ENCODE results near the gene TENM3. TPM values are rescaled to one million over a fixed set of nuclear protein-coding genes. Genes with fewer than 3 reads are reported as not detected.

The TENM3 gene
- total RNA-seq, 1 experiment from 2014 or later: 71.0 TPM

- TF ChIP-seq PREB (CRISPR knock-in tag; IDR thresholded peaks at IDR 0.05; ENCODE audit: borderline replicate concordance) (no peak), FOXK1 (CRISPR knock-in tag; IDR thresholded peaks at IDR 0.05) (no peak), ZNF416 (CRISPR knock-in tag; IDR thresholded peaks at IDR 0.05) (no peak), NFE2L1 (CRISPR knock-in tag; IDR thresholded peaks at IDR 0.05) (no peak), SMAD3 (CRISPR knock-in tag; IDR thresholded peaks at IDR 0.05; ENCODE audit: borderline replicate concordance) (no peak)
- TF ChIP-seq, protein P1, sequence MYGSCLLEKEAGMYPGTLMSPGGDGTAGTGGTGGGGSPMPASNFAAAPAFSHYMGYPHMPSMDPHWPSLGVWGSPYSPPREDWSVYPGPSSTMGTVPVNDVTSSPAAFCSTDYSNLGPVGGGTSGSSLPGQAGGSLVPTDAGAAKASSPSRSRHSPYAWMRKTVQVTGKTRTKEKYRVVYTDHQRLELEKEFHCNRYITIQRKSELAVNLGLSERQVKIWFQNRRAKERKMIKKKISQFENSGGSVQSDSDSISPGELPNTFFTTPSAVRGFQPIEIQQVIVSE (CRISPR knock-in tag; IDR thresholded peaks at IDR 0.05; ENCODE audit: borderline replicate concordance): no peak
Observed at GRCh38 chr4:182427554-182427953, 184.4 kb downstream of the TENM3 start (continued).

DNA sequence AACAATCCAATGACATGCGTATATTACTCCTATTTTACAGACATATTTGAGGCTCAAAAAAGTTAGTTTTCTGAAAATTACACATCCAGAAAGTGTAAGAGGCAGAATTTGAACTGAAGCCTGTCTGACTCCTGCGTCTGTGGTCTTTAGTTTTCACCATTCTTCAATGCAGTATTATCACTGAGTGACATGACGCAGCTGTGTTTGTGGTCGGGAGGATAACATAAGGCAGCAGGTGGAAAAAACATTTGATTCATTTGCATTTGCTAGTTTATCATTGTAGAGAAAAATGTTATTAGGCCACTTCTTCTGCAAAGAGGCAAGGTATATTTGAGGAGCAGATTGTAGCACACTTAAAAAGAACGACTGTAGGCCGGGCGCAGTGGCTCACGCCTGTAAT lies 186.7 kb downstream of the TENM3 start:
- no peaks in the 10 kb centered on the region for H3K9me3 Mint-ChIP-seq
- H3K4me1 Mint-ChIP-seq: peaks cover 3% of the 10 kb centered on the region; the same call in 1 of the 2 replicates
- ChIA-PET CTCF (no interaction called here), POLR2A (no interaction called here)
- H3K4me3 Mint-ChIP-seq: no peak overlapping the region
- H3K27ac Mint-ChIP-seq: no peak overlapping the region
- H3K27me3 Mint-ChIP-seq (ENCODE audit: low read depth): no peaks in the 10 kb centered on the region
- H3K36me3 Mint-ChIP-seq: no peaks in the 10 kb centered on the region
- ATAC-seq (no peak), DNase-seq (ENCODE audit: low spot score) (no peak)
- no peak for TF ChIP-seq FOXK1 (CRISPR knock-in tag; IDR thresholded peaks at IDR 0.05)
- TF ChIP-seq ZNF396 (CRISPR knock-in tag; IDR thresholded peaks at IDR 0.05; ENCODE audit: borderline replicate concordance): no peak
- no peak for TF ChIP-seq E2F1 (CRISPR knock-in tag; IDR thresholded peaks at IDR 0.05)
- no peak for TF ChIP-seq PRDM15 (CRISPR knock-in tag; IDR thresholded peaks at IDR 0.05)
- TF ChIP-seq, protein P2, sequence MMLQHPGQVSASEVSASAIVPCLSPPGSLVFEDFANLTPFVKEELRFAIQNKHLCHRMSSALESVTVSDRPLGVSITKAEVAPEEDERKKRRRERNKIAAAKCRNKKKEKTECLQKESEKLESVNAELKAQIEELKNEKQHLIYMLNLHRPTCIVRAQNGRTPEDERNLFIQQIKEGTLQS (CRISPR knock-in tag; conservative IDR thresholded peaks at IDR 0.05): no peak
- TF ChIP-seq, protein P3, sequence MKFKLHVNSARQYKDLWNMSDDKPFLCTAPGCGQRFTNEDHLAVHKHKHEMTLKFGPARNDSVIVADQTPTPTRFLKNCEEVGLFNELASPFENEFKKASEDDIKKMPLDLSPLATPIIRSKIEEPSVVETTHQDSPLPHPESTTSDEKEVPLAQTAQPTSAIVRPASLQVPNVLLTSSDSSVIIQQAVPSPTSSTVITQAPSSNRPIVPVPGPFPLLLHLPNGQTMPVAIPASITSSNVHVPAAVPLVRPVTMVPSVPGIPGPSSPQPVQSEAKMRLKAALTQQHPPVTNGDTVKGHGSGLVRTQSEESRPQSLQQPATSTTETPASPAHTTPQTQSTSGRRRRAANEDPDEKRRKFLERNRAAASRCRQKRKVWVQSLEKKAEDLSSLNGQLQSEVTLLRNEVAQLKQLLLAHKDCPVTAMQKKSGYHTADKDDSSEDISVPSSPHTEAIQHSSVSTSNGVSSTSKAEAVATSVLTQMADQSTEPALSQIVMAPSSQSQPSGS (CRISPR knock-in tag; IDR thresholded peaks at IDR 0.05; ENCODE audit: borderline replicate concordance, low read depth): no peak
- TF ChIP-seq E2F5 (CRISPR knock-in tag; IDR thresholded peaks at IDR 0.05): no peak
- TF ChIP-seq, protein P4, sequence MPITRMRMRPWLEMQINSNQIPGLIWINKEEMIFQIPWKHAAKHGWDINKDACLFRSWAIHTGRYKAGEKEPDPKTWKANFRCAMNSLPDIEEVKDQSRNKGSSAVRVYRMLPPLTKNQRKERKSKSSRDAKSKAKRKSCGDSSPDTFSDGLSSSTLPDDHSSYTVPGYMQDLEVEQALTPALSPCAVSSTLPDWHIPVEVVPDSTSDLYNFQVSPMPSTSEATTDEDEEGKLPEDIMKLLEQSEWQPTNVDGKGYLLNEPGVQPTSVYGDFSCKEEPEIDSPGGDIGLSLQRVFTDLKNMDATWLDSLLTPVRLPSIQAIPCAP (CRISPR knock-in tag; IDR thresholded peaks at IDR 0.05): no peak
- TF ChIP-seq GABPB1 (CRISPR knock-in tag; IDR thresholded peaks at IDR 0.05): no peak
- TF ChIP-seq ZNF232 (CRISPR knock-in tag; IDR thresholded peaks at IDR 0.05): no peak
- no peak for TF ChIP-seq CREM (CRISPR knock-in tag; IDR thresholded peaks at IDR 0.05)
- TF ChIP-seq ZNF512 (CRISPR knock-in tag; IDR thresholded peaks at IDR 0.05; ENCODE audit: borderline replicate concordance): no peak
- no peak for TF ChIP-seq ZNF532 (CRISPR knock-in tag; IDR thresholded peaks at IDR 0.05; ENCODE audit: borderline replicate concordance)
- TF ChIP-seq ZNF138 (CRISPR knock-in tag; conservative IDR thresholded peaks at IDR 0.05): no peak
